ENCODE data around the gene BAG3. TPM values are rescaled to one million over a fixed set of nuclear protein-coding genes. Genes with fewer than 3 reads are reported as not detected.

BAG3 gene
- total RNA-seq, 6 experiments from 2014 or later, result 12.5 to 26.0 (median 18.2) TPM

GRCh38 chr10:119726676-119727261, 75.6 kb downstream of the BAG3 start:
- Histone ChIP-seq H3K4me3 (peak overlapping the region; percentile 67 to 90 (median 89)), H3K36me3 (no peaks in the 10 kb centered on the region), H3K9me3 (no peaks in the 10 kb centered on the region), H3K4me1 (peaks cover 0 to 3% (median 0%) of the 10 kb centered on the region in 4 donors), H3K27ac (peak overlapping the region in 2 of 3 donors; percentile 47 to 63), H3K27me3 (no peaks in the 10 kb centered on the region)
- 49% methylated on average over 11 of the region's 14 CpGs for WGBS (ENCODE audit: insufficient coverage, low coverage, low lambda C conversion rate, missing lambda C conversion rate)
- ATAC-seq, result no peak
- TF ChIP-seq POLR2A (IDR thresholded peaks at IDR 0.05), result no peak
- TF ChIP-seq CTCF (IDR thresholded peaks at IDR 0.05), result no peak
- DNase-seq, result no peak
- intact Hi-C loops (cut with DNase I), result no loop called here

Other genes starting within 250 kb of the BAG3 start
- gene RGS10, start 108.7 kb upstream of the BAG3 start, total RNA-seq, result 1 to 10 TPM in 5 of 6 experiments, under 1 TPM in 1; 0.95 to 5.2 (median 3.7) TPM
- gene TIAL1, start 54.4 kb upstream of the BAG3 start, total RNA-seq, result 10 to 100 TPM; 37.2 to 52.2 (median 46.3) TPM
- 1 to 10 TPM; 2.0 to 3.9 (median 2.5) TPM for gene INPP5F, start 74.7 kb downstream of the BAG3 start, total RNA-seq
- gene MCMBP, start 221.5 kb downstream of the BAG3 start, total RNA-seq, result 10 to 100 TPM; 15.0 to 25.6 (median 19.5) TPM
- 10 to 100 TPM; 22.2 to 34.9 (median 29.2) TPM for gene SEC23IP, start 241.3 kb downstream of the BAG3 start, total RNA-seq

Data from right lobe of liver (tissue), 6 donors.